ENCODE data around the gene DOC2B. TPM values are rescaled to one million over a fixed set of nuclear protein-coding genes. Genes with fewer than 3 reads are reported as not detected.
A peak's percentile ranks its signal among the peaks of the same experiment; 100 is the strongest.
"Not testable (repeated sequence)": the region's sequence is repeated elsewhere in the genome, so short reads cannot be mapped to it uniquely, and the experiment has no call there.

The DOC2B gene
- total RNA-seq, 1 donor from 2014 or later: 57.9 TPM

DNA sequence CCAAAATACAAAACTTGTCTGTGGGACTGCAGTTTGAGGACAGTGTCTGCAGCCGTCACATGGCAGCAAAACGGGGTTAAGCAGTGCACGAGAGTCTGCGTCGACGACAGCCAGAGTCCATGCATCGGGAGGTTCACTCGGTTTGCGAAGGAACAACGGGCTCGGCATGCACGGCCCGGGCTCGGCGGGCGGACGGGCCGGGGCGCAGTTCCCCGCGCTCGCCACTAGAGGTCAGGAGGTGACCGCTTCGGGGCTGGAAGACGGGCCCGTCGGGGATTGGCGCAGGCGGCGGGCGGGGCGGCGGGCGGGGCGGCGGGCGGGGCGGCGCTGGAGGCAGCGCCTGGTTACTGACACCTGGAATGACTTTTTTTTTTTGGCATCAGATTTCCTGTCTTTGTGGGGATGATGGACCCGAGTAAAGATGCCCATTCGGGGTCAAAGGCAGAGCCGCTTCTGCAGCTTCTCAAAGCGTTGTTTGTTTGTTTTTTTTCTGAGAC is 37.6 kb downstream of the DOC2B start:
- DNase-seq: peak; percentile 83

DNA sequence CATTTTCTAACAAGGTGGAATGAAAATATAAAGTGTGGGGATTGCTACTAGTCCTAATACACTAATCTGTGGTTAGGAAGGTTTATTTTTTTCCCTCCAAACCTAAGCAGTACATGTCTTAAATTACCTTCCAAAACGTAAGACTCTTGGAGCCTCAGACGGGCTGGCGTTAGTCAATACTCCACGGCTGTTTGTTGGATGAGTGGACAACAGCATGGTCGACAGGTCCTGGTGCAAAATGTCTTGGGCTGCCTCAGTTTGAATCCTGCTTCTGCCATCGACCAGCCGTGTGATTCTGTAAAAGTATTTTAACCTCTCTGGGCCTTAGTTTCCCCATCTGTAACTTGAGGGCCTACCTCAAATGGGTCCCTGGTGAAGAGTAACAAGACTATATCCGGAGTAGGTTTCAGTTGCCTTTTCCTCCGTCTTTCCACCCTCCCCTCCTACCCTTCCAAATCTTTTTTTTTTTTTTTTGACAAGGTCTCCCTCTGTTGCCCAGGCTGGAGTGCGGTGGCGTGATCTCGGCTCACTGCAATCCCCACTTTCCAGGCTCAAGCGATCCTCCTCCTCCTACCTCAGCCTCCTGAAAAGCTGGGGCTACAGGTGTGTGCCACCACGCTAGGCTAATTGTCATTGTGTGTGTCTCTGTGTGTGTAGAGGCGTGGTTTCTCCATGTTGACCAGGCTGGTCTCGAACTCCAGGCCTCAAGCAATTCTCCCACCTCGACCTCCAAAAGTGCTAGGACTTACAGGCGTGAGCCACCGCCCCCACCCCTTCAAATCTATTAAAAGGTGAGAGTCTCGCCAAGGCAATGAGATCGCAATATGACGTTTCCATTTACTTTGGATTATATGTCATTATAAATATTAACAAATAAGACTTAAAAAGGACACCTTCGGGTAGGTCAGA is 38.3 kb downstream of the DOC2B start:
- no peak for DNase-seq

DNA sequence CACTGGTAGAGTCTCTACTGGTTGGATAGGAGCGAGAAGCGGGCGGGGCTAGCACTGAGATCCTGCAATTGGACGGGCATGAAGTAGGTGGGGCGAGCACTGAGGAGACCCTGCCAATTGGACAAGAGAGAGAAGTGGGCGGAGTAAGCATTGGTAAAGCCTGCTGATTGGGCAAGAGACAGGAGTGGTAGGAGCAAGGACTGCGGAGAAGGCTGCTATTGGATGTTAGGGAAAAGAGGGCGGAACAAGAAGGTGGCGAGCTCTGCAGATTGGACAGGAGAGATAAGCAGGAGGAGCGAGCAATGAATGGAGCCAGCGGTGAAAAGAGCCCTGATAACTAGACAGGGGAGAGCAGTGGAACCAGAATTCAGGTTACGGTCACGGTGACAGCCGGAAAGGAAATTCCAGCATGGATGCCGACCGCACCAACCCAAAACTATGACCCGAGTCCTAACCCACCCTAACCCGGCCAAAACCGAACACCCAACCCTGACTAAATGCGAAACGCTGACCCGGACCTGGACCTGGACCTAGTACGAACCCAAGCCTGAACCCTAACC is 39.3 kb downstream of the DOC2B start:
- peak; percentile 60 for DNase-seq

DNA sequence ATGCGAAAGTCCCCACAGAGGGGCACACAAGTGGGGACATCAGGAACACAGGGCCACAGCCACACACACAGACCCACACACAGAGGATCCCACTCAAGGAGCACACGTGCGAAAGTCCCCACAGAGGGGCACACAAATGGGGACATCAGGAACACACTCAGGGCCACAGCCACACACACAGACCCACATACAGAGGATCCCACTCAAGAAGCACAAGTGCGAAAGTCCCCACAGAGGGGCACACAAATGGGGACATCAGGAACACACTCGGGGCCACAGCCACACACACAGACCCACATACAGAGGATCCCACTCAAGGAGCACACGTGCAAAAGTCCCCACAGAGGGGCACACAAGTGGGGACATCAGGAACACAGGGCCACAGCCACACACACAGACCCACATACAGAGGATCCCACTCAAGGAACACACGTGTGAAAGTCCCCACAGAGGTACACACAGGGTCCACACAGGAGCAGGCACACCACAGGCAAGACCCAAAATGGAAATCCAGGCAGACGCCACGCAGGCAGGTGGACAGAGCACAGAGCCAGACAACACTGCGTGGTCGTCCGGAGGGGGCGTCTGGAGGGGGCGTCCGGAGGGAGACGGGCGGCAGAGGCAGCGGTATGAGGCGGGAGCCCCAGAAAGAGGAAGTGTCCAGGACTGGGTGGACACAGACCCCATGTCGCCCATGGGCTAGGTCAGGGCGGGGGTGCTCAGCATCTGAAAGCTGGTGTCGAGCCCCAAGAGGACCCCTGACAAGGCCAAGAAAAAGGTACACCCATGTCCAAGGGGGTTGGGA is 41.8 kb downstream of the DOC2B start:
- not testable (repeated sequence) for DNase-seq

DNA sequence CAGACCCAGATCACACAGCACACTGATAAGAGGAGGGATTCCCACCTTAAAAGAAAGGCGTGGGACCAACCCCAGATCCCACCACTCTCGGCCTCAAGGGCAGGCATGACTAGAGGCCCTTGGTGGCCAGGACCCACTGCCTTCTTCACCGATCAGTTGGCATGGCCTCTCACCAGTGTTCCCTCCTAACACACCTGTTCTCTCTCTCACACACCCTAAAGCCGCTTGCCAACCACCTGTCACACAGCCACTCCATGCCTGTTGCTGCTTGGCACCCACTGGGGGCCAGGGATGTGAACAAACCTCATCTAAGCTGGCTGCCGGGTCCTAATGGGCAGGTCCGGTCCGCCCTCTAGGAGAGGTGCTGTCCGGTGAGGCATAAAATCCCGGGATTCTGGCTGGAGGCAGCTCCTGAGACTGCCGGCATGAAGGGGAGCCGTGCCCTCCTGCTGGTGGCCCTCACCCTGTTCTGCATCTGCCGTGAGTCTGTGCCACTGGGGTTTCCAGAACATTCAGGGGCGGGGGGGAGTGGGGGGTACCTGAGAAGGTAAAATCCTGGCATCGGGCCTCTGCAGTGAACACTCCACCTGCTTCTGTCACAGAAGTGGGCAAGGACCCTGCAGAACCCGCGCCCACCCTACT is 44.2 kb downstream of the DOC2B start, which contains the start of gene SCGB1C2:
TSS of gene SCGB1C2 (plus strand) at position 404 of the 642 bp plus-strand sequence. CDS start at position 426, 22 bp downstream.
- not testable (repeated sequence) for DNase-seq

DNA sequence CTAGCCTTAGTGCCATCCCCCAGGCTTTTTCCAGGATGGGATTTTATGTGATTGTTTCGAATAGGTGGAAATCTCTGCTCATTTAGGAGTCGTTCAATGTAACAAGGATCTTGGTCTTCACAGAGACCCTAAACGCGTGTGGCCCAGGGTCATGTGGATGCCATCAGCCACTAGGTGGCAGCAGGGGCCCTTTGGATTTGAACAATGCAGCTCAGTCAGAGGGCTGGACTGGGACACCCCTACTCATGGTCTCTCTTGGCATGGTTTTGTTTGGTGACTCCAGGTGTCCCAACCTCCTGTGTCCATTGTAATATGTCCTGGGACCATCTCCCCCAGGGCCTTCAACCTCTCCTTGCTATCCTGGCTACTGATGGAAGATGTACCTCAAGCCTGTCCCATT is 44.9 kb downstream of the DOC2B start:
- DNase-seq: not testable (repeated sequence)

DNA sequence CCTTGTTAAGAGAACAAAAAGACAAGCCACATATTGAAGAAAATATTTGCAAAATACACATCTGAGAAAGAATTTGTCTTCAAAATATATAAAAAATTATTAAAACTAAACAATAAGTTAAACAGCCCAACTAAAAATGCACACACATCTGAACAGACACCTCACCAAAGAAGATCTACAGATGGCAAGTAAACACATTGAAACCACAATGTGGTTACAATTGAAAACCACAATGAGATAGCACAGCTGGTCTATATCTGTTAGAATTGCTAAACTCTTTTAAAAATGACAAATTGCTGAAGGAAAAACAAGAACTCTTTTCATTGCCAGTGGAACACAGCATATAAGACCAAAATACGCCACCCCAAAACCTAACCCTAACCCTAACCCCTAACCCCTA is 45.6 kb downstream of the DOC2B start:
- DNase-seq: not testable (repeated sequence)

DNA sequence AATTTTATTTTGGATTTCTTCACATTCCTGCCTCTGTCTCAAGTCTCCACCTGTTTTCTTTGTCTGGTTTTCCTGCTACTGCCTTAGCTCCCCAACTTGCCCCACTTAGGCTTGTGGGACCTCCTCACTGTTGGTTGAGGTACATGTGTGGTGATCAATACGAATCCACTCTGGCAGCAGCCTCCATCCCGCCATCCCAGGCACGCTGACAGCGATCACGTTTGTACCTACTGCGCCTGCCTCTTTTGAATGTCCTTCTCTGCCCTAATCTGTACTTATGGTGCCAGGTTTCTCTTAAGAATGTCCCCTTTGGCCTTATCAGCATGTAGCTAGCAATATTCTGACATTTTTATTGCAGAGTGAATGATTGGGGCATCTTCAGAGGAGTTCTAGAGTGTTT is 46.4 kb downstream of the DOC2B start:
- not testable (repeated sequence) for DNase-seq

DNA sequence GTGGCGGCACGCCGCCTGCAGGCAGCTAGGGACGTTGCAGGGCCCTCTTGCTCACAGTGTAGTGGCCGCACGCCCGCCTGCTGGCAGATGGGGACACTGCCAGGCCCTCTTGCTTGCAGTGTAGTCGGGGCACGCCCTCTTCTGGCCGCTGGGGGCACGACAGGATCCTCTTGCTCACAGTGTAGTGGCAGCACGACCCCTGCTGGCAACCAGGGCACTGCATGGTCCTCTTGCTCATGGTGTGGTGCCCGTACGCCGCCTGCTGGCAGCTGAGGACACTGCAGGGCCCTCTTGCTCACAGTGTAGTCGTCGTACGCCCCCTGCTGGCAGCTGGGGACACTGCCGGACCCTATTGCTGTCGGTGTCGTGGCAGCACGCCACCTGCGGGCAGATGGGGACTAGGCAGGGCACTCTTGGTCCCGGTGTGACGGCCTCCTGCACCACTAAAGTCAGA is 47.1 kb downstream of the DOC2B start:
- DNase-seq: not testable (repeated sequence)

DNA sequence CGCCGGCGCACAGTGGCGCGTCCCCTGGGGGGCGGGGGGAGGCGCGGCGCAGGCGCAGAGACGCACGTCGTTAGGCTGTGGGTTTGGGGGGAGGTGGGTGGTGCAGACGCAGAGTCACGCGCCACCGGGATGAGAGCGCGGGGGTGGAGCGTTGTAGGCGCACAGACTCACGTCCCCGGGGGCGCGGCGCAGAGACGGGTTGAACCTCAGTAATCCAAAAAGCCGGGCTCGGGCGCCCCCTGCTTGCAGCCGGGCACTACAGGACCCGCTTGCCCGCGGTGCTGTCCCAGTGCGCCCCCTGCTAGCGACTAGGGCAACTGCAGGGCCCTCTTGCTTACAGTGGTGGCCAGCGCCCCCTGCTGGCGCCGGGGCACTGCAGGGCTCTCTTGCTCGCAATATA is 47.5 kb downstream of the DOC2B start:
- peak; percentile 21 for DNase-seq

DNA sequence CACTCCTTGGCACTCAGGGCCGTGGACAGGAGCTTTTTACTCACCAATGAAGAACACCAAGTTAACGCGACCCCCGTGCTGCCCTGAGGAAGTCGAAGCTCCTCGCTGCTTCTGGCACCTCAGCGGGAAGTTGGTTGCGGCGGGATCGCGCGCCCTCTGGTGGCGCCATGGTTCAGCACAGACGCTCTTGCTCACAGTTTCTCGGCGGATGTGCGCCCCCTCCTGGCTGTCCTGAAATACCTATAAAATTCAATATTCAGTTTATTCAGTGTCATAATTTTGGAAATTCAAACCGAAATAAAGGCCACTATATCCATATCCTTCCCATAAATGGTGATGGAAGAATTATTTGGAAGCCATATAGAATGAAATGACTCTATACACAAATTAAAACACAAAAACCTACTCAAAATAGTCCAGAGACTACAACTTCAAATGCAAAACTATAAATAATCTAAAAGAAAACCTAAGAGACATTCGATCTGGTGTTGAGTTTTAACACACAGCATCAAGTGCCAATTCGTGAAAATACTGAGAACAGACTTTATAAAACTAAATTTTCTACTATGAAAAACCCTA is 63.0 kb downstream of the DOC2B start:
- DNase-seq: peak; percentile 51

DNA sequence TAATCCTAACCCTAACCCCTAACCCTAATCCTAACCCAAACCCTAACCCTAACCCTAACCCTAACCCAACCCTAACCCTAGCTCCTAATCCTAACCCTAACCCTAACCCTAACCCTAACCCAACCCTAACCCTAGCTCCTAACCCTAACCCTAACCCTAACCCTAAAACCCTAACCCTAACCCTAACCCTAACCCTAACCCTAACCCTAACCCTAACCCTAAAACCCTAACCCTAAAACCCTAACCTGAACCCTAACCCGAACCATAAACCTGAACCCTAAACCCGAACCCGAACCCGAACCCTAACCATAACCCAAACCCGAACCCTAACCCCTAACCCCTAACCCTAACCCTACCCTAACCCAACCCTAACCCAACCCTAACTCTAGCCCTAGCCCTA is 68.3 kb downstream of the DOC2B start:
- not testable (repeated sequence) for DNase-seq

Other genes starting within 250 kb of the DOC2B start
- not detected in 2 replicates for gene SCGB1C2, start 44.1 kb downstream of the DOC2B start, total RNA-seq
- gene RPH3AL, start 171.2 kb upstream of the DOC2B start, total RNA-seq: 22.0 and 37.2 TPM in 2 replicates